Fibroblast of mammary gland (primary cell): ENCODE results near the gene SYNPO2L.
A peak's percentile ranks its signal among the peaks of the same experiment; 100 is the strongest.

ENCODE experiments used
- DNase-seq: peaks from one replicate; pipeline ENCODE4 v3.0.0-alpha.2; 2010; ENCODE audit warnings: low read depth
- H3K4me3 ChIP-seq: 2 replicates; pipeline ENCODE4 v1.5.1; 2011; ENCODE audit warnings: low read depth, mild to moderate bottlenecking, low read length, moderate library complexity; ENCODE audit not compliant: control insufficient read depth
- TF ChIP-seq, protein P1 (sequence below): conservative IDR thresholded peaks from 2 replicates; pipeline ENCODE4 v1.5.1; 2011; ENCODE audit warnings: low read depth, low read length, inconsistent platforms; ENCODE audit not compliant: control insufficient read depth, insufficient read depth

SYNPO2L gene

DNA sequence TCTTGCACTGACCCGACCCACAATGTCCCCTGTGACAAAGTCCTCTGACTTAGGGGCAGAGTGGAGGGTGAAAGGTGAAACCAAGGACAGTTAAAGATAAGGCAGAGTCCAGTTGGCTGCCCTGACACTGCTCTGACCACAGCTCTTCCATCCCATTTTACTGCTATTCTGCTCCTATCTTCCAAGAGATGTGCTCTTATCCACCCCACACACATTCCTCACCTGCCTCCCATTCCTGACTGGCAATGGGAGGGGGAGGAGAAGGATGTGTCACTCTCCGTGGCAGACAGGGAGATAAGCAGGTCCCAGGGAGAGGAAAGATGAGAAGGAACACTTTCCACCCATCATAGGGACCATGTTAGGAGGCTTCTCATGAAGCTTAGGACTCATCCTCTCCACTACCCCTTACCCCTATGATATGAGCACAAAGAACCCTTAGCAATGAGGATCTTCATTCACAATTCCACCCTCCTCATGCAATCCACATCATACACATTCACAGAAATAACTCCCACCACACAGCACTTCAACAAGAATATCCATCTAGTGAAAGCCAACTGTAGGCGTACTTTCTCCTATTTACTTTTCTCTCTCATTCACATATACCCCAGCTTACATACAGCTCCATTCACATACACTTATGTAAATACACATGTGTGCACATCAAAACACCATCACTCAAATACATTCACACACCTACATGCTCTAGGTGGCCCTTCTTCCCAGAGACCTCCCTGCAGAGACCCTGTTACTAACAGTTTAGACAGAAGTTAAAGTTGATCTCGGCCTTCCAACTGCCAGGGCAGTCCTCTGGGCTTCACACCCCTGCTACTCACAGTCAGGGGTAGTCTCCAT is 6.6 kb downstream of the SYNPO2L start:
- DNase-seq: no peak
- TF ChIP-seq, protein P1, sequence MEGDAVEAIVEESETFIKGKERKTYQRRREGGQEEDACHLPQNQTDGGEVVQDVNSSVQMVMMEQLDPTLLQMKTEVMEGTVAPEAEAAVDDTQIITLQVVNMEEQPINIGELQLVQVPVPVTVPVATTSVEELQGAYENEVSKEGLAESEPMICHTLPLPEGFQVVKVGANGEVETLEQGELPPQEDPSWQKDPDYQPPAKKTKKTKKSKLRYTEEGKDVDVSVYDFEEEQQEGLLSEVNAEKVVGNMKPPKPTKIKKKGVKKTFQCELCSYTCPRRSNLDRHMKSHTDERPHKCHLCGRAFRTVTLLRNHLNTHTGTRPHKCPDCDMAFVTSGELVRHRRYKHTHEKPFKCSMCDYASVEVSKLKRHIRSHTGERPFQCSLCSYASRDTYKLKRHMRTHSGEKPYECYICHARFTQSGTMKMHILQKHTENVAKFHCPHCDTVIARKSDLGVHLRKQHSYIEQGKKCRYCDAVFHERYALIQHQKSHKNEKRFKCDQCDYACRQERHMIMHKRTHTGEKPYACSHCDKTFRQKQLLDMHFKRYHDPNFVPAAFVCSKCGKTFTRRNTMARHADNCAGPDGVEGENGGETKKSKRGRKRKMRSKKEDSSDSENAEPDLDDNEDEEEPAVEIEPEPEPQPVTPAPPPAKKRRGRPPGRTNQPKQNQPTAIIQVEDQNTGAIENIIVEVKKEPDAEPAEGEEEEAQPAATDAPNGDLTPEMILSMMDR: no peak
- no peak overlapping the region for H3K4me3 ChIP-seq

DNA sequence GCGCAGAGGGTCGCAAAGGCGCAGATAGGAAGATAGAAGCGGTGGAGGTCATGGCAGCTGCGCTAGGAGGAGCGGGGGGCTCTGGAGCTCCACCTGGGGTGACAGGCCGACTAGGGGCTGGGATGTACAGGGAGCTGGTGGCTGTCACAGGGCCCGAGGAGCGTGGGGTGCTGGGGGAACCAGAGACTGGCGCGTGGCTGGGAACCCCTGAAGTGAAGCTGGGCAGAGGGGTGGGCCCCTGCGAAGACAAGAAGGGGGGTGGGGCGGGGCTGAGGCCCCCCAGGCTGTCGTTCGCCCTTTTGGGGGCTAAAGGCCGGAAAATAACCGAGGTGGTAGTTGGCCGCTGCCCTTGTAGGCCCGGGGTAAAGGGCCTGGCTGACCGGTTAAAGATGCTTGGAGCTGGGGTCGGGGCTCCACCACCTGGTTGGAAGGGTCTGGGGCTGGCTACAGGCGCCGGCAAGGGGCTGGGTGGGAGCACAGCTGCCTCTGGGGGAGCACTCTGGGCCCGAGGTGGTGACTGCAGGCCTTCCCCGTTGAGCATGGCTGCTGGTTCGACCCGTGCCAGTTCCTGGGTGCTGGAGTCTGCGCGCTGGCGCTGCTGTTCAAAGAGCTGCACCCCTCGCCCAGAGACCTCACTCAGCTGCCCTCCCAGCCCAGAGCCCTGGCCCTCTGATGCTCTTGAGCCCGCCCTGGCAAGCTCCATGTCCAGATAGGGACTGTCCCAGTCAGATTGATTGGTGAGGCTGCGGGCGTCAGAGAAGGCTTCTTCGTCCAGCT is 7.8 kb downstream of the SYNPO2L start:
- no peak for DNase-seq
- H3K4me3 ChIP-seq: peak overlapping the region; percentile 57
- TF ChIP-seq, protein P1: no peak

DNA sequence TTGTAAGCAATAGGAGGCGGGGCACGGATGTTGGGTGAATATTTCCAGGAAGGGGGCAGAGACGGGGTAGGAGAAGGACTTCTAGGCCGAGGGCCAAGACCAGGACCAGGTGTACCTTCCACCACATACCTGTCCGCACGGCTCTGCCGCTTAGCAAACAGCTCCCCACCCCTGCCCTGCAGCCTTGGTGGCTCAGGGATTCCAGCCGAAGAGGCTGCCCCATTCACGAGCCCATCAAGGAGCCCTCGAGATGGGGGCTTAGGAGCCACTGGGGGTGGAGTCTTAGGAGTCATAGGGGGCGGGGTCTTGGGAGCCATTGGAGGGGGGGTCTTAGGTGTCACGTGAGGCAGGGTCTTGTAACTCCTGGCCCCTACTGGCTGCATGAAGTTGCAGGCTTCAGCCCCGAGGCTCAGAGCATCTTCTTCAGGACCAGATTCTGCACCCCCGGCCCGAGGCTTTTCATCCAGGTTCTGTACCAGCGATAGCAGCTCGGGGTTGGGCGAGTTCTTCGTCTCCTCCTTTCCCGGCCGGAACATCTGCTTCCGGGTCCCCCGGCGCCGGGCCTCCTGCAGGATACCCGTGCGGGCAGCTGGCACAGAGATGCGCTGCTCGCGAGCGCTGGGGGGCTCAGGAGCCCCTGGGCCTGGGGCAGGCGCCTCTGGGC is 8.5 kb downstream of the SYNPO2L start:
- DNase-seq: peak; percentile 26
- TF ChIP-seq, protein P1: no peak
- peak overlapping the region; percentile 57 for H3K4me3 ChIP-seq

DNA sequence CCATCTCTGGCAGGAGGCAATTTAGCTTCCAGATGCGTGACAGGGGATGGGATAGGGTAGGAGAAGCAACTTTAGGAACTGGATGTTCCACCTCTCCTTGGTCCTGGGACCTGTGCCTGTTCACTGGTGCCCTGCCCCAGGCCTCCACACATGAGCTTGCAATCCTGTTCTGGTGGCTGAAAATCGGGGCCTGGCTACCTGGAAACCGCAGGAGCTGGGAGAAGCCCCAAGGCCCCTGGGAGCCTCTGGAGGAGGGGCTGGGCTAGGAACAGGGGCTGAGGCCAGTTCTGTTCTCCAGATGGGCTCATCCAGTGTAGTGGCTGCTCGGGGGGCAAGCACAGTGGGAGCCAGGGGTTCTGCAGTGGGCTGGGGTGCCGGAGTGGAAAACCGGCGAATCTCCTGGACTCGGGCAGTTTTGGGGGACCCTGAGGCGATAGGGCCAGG is 9.2 kb downstream of the SYNPO2L start:
- TF ChIP-seq, protein P1: no peak
- DNase-seq: no peak
- H3K4me3 ChIP-seq: no peak overlapping the region

DNA sequence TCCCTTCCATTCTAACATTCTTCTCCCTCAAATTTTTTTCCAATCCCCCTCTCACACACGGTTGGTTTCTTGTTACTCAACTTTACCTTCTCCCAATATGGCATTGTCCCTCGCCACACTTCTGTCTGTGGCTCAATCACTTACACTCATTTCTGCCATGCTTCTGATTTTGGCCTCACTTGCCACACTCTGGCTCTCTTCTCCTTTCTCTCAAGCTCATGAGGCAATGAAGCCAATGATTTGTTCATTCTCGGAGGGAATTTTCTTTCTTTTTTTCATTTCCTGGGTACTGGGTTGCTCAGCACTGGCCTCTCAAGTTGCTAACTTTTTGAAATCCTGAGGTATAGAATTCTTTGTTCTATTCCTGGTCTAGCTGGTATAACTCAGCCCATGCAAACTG is 10.6 kb downstream of the SYNPO2L start:
- no peak overlapping the region for H3K4me3 ChIP-seq
- TF ChIP-seq, protein P1: no peak
- DNase-seq: no peak

DNA sequence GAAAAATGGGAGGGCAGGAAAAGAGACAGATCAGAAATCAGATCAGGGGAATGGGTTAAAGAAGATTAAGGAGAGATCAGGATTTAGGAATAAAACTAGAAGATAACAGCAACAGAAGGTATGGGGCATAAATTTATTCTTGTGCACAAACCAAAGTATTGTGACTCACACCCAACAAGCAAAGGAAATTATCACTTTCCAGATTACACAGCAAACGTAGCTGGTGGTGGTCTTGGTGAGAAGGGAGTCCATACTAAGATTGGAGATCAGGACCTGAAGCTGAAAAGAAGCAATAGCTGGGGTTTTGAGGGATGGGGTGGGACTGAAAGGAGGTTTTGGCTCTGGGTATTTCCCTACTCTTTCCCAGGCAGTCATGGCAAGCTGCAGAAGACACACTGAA is 11.1 kb downstream of the SYNPO2L start:
- no peak overlapping the region for H3K4me3 ChIP-seq
- TF ChIP-seq, protein P1: no peak
- no peak for DNase-seq
